ENCODE results near the gene COL6A1.

Gene COL6A1

GRCh38 chr21:45981151-45982091 is at the start of gene COL6A1:
Gene COL6A1 (plus strand): TSS chr21:45981770. CDS start chr21:45981851, 81 bp downstream.
- DNase-seq: no peak

- DNase-seq: no peak
These were observed 48.6 kb upstream of the COL6A1 start for GRCh38 chr21:45932922-45933502.

- no peak for DNase-seq
These were observed 47.5 kb upstream of the COL6A1 start for GRCh38 chr21:45934085-45934484.

GRCh38 chr21:45934554-45934953 is 47.0 kb upstream of the COL6A1 start:
- no peak for DNase-seq

GRCh38 chr21:45935628-45936027 is 45.9 kb upstream of the COL6A1 start:
- no peak for DNase-seq

- DNase-seq: no peak
These were observed 43.7 kb upstream of the COL6A1 start for GRCh38 chr21:45937721-45938452.

GRCh38 chr21:45938453-45938755 is 43.2 kb upstream of the COL6A1 start:
- DNase-seq: no peak

- DNase-seq: no peak
These were observed 42.6 kb upstream of the COL6A1 start for GRCh38 chr21:45938811-45939520.

GRCh38 chr21:45939521-45940045 is 42.0 kb upstream of the COL6A1 start:
- no peak for DNase-seq

- DNase-seq: no peak
These were observed 41.5 kb upstream of the COL6A1 start for GRCh38 chr21:45940091-45940490.

- no peak for DNase-seq
These were observed 40.8 kb upstream of the COL6A1 start for GRCh38 chr21:45940621-45941337.

GRCh38 chr21:45941338-45941710 is 40.2 kb upstream of the COL6A1 start:
- DNase-seq: no peak

GRCh38 chr21:45941717-45942546 is 39.6 kb upstream of the COL6A1 start:
- DNase-seq: no peak

GRCh38 chr21:45942755-45943629 is 38.6 kb upstream of the COL6A1 start:
- DNase-seq: no peak

GRCh38 chr21:45943630-45944540 is 37.7 kb upstream of the COL6A1 start:
- DNase-seq: no peak

- no peak for DNase-seq
These were observed 37.0 kb upstream of the COL6A1 start for GRCh38 chr21:45944601-45945000.

GRCh38 chr21:45945066-45945867 is 36.3 kb upstream of the COL6A1 start:
- DNase-seq: no peak

GRCh38 chr21:45945868-45946210 is 35.7 kb upstream of the COL6A1 start:
- DNase-seq: no peak
